NCI-H748 (cell line): ENCODE measurements around the gene ERCC1.
A peak's percentile ranks its signal among the peaks of the same experiment; 100 is the strongest.
"Not testable (repeated sequence)": the region's sequence is repeated elsewhere in the genome, so short reads cannot be mapped to it uniquely, and the experiment has no call there.

Source experiments
- DNase-seq: peaks from one replicate; lab custom pipeline; 2025; ENCODE audit not compliant: unreplicated experiment; lab: John Stamatoyannopoulos, UW

ERCC1 gene

DNA sequence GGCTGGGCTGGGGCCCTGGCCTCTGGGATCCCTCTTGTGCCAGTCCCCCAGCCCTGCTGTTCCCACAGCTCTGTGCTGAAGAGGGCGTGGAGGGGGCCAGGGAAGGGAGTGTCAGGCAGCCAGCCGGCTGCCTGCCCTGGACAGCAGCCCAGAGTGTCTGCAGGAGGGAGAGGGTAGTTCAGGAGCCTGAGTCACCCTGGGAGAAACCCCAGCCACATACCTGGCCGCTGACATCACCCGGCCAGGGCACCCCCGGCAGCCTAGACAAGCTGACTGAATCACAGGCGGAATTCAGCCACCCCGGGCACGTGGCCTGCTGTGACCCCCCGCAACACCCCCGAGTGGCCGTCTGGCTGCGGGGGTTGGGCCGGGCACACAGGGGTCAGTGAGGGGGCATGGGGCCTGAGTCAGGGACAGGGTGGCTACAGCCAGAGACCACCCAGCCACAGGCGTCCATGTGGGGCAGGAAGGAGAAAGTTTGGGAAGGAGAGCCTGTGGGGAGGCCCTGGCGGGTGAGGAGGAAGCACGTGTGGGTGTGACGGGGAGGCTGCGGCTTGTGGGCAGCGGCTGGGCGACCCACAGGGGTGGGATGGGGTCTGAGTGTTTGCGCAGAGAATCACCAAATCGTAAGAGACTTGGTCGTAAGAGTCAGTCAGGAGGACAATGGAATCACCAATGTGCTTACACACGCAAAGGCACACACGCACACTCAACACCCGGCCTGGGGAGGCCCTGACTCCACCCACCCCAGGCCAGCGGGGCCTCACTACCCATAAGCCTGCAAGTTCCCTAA is 32.2 kb upstream of the ERCC1 start:
- no peak for DNase-seq

DNA sequence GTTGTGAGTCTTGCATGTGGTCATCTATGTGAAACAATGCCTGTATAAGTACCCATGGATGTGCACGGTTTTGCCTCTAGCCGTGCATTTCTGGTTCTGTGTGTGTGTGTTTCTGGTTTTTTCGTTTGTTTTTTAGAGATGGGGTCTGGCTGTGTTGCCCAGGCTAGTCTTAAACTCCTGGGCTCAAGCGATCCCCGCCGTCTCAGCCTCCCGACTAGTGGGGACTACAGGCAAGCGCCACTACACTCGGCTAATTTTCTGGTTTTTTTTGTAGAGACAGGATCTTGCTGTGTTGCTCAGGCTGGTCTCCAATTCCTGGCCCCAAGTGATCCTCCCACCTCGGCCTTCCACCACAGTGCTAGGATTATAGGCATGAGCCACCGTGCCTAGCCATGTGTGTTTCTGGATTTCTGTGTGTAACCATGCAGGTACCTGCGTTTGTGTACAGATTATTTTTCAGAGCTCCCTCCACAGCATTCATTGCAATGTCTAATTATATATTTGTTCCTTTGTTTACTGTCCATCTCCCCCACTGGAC is 28.2 kb upstream of the ERCC1 start:
- DNase-seq: no peak

DNA sequence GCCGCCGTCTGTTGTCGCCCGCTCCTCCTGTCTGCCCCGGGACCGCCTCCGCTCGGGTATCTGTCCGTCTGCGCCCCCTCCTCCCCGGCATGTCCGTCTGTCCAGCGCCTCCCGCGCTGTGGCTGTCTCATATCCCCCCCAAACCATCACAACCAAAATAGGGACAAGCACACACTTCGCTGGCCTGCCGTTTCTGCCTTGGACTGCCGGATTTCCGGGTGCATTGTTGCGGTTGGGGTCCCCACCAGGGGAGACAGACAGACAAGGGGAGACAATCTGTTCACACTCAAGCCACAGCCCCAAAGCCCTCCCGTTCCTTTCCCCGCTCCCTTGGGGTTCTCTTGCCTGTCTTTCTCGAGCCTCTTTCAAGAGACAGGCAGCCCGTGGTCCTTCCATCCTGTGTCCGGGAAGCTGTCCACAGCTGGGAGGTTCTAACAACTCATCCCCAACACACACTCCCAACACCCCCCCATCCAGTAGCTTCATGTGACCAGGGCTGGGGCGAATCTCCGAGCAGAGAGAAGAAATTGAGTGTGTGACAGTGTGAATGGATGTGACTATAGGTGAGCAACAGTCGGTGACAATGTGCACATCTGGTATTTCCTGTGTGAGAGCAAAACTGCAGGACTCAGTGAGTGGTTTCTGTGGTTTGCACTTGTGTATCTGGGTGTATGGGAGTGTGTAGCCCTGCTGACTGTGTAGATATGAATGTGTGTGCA is 27.6 kb upstream of the ERCC1 start:
- DNase-seq: peak; percentile 46

DNA sequence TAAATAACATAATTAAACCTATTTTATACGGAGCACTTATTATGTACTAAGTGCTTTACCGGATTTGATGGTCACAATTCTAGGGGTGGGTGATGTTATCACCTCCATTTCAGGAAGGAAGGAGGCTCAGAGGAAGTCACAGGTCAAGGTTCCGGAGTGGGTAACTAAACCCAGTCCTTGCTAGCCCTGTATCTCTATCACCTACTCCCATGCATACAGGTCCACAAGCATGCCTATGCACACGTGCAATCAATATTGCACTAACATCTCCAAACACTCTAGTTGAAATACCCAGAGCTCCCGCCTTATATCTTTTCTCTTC is 26.3 kb upstream of the ERCC1 start:
- no peak for DNase-seq

DNA sequence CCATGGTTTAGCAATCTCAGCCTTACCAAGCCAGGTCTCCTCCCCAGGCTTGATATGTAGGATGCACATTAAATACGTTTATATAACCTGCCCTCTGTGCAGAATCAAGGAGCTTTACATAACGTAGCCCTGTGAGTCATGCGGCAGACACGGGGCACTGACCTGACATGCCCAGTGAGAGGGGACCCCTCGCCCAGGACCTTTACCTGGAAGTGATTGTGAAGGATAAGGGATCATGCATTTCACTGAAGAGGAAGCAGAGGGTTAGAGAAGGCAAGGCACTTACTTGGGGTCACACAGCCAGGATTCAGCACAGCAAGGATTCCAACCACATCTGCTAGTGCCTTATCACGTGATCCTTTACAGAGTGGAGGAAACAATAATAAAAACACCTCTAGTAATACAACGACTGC is 25.2 kb upstream of the ERCC1 start:
- no peak for DNase-seq

DNA sequence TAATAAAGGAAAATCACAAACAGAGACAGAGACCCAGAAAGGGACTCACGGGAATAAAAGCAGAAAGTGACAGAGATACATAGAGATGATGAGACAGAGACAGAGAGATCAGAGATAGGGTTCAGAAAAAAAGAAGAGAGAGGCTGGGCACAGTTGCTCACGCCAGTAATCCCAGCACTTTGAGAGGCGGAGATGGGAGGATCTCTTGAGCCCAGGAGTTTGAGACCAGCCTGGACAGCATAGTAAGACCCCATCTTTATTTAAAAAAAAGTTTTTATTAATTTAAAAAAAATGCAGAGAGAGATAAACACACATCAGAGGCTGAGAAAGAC is 24.7 kb upstream of the ERCC1 start:
- no peak for DNase-seq

DNA sequence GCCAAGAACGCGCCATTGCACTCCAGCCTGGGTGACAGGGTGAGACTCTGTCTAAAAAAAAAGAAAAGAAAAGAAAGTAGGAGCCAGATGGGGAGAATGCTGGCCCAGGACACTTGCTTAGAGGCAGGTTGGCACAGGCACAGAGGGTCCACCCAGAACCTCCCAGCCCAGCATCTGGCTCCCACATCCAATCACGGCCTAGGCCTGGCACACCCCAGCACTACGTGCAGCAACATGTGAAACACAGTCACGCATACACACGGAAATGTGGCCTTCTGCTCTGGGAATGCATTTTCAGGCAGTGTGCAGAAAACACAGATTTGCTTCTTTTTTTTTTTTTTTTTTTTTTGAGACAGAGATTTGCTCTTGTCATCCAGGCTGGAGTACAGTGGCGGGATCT is 23.2 kb upstream of the ERCC1 start:
- no peak for DNase-seq

DNA sequence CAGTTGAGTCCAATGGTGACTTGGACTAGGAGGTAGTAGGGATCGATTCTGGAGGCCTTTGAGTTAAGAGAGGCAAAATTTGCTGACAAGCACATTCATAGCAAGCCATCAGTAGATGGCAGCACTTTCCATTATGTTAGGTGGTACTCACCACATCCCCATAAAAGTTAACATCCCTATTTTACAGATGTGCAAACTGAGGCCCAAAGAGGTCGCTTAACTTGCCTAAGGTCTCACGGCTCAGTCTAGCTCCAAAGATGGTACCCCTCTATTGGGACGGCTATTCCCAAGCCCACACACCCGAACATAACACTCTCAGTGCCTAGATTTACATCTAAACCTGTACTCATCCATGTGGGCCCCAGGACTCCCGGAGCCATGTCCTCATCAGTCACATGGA is 22.6 kb upstream of the ERCC1 start:
- peak; percentile 50 for DNase-seq

DNA sequence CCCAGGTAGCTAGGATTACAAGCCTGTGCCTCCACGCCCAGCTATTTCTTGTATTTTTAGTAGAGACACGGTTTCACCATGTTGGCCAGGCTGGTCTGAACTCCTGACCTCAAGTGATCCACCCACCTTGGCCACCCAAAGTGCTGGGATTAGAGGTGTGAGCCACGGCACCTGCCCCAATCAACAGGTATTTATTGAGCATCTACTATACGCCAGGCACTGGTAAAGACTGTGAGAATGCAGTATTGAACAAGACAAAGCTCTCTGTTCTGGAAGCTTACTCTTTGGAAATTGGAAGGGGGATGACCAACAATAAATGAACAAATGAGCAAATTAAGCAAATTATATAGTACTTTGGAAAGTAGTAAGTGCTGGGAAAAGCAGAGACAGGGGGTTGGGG is 21.4 kb upstream of the ERCC1 start:
- no peak for DNase-seq

DNA sequence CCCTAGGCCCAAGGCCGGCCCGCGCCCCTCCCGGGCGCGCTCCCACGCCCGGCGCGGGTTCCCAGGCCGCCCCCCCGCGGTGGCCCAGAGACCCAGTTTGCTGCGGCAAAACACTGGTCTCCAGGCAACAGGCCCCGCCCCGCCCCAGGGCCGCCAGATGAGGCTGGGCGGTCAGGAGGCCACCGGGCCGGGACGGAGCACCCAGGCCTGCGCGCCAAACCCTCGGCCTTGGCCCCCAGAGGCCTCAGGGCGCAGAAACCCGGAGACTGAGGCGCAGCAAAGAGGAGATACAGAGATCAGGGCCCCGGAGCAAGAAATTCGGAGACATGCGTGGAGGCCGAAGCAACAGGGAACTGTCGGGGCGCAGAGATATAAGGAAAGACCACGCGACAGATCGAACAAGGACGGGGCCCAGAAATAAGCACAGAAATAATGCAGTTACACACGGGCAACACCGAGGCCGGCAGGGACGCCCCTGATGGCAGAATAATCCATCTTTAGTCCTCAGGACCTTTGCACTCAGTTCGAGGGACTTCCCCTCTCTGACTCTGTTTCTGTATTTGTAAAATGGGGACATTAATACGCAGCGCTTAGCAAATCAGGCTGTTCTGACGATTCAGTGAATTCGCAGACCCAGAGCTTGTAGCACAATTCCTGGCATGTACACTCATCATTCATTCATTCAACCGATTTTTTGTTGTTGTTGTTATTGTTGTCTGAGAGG is 20.8 kb upstream of the ERCC1 start:
- DNase-seq: peak; percentile 87

DNA sequence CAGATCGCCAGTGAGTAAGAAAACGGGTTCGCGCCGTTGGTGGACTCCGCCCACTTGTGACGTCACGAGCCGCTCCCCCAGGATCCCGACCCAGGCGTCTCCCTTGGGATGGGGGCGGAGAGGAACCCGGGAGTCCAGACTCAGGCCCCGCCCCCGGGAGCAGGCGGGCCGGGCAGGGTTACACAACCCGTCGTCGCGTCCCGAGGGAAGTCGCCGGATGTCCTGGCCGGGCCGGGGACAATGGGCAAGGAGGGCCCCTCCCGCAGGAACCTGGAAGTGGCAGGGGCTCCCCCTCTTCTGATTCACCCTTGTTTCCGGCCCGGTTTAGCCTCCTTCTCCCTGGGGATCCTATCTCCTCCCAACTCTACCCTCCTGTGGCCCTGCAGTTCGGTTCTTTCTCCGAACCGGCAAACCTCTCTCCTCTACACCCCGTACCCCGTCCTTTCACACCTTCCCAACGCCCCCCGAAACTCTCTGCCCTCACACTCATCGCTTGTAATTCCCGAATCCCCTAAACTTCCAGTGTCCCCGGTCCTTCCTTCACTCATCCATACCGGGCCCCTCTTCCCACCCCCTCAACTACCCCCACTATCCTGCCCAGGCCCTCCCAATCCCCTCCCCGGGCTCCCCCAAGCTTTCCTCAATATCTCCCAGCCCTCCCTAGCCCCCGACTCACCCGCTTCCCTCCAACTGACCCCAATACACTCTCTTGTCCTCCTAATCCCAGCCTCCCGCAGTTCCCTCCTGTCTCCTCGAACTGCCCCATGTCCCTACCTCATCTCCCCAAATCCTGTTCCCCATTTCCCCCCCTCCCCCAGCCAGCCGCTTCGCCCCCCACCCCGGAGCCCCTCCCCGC is 20.0 kb upstream of the ERCC1 start:
- DNase-seq: peak; percentile 84

DNA sequence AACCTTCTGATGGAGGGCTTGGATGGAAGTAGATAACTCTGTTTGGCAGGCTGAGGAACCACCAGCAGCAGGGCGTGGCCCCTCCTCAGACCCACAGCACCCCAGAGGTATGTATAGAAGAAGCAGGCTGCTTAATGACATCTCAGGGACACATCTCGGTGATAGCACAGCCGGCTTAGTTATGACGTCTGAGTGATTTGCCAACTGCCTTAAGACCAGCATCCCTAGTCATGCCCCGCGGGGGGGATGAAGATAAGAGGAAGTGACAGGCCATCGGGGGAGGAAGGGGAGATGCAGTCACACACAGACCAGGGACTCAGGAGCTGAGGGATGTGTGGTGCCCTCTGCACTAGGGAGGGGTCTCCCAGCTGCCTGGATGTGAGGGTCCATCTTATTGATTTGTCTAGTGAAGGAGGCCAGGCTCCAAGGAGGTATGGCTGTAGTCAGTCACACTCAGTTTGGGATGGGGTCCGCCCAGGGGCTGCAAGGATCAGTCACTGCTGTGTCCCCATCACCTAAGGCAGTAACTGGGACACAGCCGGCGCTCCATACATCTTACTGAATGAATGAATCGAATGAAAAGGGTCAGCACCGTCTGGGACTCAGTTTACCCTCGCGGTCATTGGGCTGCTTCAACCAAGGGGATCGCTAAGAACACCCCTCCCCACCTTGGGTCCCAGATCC is 19.2 kb upstream of the ERCC1 start:
- peak; percentile 43 for DNase-seq

DNA sequence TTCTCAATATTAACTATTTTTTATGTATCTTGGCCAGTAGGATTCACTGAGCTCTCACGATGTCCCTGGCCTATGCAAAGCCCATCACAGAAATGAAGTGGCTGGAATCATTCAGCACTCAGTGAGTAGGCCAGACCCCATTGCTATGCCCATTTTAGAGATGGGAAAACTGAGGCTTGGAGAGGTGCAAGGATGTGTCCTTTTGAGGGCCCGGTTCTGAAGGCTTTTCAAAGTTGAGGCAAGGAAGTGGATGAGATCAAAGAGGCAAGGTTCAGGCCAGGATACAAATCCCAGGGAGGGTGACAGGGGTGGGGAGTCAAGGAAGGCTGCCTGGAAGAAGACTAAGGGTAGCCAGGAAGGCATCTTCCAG is 18.7 kb upstream of the ERCC1 start:
- no peak for DNase-seq

DNA sequence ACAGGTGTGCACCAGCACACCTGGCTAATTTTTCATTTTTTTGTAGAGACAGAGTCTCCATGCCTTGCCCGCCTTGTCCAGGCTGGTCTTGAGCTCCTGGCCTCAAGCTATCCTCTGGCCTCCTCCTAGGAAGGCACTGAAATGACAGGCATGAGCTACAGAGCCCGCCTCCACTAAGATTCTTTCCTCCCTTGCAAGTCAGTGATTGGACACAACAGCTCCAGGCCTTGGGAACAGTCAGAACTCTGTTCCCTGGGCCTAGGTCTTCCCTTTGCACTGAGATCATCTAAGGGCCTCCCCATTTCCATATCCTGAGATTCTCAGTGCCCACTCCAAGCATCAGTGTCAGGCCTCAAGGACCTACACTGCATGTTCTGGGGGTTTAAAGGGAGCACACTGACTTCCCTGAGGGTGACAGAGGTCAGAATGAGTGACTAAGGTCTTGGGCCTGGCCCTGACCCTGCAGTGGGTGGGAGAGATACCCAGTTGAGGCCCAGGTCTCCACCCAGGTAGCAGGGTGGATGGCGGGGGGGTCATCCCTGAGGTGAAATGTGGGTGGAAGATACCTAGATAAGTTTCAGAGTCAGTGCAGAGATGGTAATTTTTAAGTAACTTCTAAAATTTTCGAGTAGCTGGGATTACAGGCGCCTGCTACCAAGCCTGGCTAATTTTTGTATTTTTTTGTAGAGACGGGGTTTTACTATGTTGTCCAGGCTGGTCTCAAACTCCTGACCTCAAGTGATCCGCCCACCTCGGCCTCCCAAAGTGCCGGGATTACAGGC is 17.3 kb upstream of the ERCC1 start:
- DNase-seq: no peak

DNA sequence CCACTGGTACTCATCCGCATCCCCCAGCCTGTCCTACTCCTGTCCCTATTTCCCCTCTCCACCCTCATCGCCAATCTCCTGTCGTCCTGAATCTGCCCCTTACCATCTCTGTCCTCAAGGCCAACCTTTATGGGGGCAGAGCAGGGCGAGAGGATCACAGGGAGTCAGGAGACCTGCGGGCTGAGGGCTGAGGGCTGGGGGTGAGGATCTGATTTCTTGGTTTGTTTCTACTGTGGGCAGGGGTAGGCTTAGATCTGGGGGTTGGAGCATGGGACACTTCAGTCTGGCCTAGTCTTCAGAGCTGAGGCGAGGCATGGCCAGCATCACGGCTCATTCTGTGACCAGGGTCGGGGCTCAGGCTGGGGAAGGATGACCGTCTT is 16.5 kb upstream of the ERCC1 start:
- no peak for DNase-seq

DNA sequence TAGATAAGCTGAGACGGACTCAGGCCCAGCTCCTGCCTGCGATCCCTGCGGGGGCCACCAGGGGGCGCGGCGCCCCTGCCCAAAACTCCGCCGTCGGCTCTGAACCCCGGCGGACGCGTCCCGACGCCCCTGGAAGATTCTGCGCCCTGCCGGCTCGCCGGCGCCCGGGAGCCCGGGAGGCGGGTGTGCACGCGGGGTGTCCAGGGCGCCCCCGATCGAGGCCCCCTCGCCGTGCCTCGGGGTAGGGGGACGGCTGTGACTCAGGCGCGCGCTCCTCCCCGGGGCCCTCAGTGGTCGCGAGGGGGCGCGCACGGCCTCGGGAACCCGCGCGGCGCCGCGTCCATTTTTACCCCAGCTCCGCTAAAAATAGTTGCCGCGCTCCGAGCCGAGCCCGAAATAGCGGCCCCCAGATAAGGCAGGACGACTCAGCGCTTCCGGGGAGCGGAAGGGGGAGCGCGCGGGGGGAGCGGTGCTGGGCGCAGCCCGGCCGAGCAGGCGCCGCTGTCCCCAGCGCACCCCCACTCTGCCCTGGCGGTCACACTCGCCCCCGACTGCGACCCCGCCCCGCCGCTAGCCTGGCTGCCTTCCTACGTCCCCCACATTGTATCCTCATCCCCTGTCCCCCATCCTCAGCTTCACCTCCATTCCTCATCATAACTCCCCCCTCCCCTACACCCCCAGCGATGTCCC is 16.0 kb upstream of the ERCC1 start:
- peak; percentile 85 for DNase-seq

DNA sequence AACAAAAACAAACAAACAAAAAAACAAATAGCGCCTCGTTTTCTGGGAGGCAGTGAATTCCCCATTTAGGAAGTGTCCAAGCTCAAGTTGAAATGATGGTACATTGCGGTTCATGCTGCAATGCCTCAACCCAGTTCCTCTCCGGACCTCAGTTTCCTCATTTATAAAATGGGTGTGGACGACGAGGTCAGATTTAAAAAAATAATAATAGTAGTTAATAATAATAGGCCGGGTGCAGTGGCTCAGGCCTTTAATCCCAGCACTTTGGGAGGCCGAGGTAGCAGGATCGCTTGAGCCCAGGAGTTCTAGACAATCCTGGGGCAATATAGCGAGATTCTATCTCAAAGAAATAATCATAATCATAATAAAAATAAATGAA is 15.5 kb upstream of the ERCC1 start:
- DNase-seq: no peak

DNA sequence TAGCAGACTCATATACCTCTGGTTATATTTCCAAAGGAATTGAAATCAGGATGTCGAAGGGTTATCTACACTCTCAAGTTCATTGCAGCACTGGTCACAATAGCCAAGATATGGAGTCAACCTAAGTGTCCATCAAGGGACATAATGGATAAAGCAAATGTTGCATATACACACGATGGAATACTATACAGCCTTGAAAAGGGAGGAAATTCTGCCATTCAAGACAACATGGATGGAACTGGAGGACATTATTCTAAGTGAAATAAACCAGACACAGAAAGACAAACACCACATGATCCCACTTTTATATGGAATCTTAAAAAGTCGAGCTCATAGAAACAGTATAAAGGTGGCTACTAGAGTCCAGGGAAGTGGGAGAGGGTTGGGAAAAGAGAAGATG is 13.6 kb upstream of the ERCC1 start:
- no peak for DNase-seq

DNA sequence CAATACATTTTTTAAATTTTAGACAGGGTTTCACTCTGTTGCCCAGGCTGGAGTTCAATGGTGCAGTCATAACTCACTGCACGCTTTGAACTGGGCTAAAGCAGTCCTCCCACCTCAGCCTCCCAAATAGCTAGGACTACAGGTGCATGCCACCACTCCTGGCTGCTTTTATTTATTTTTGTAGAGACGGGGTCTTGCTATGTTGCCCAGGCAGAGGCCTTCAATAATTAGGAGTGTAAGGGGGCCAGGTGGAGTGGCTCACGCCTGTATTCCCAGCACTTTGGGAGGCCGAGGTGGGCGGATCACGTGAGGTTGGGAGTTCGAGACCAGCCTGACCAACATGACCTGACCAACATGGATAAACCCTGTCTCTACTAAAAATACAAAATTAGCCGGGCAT is 8.8 kb upstream of the ERCC1 start:
- not testable (repeated sequence) for DNase-seq
